Chondrocyte (in vitro differentiated cells): ENCODE data around the gene SLC6A6. TPM values are rescaled to one million over a fixed set of nuclear protein-coding genes. Genes with fewer than 3 reads are reported as not detected.

Source experiments
- DNase-seq: peaks from one replicate; pipeline ENCODE4 v3.0.0; 2021; ENCODE audit warnings: mixed read lengths, low spot score
- H3K27ac Mint-ChIP-seq: one replicate; pipeline ENCODE4 v1.8.0; 2021; ENCODE audit warnings: mild to moderate bottlenecking, moderate library complexity, mixed read lengths; ENCODE audit not compliant: unreplicated experiment
- H3K27me3 Mint-ChIP-seq: 2 replicates; pipeline ENCODE4 v1.8.0; 2021; ENCODE audit warnings: low read depth, mixed read lengths
- H3K36me3 Mint-ChIP-seq: 2 replicates; pipeline ENCODE4 v1.8.0; 2021; ENCODE audit warnings: low read depth, mixed read lengths
- H3K4me1 Mint-ChIP-seq: 2 replicates; pipeline ENCODE4 v1.8.0; 2021; ENCODE audit warnings: low read depth, mild to moderate bottlenecking, mixed read lengths
- H3K4me3 Mint-ChIP-seq: one replicate; pipeline ENCODE4 v1.8.0; 2021; ENCODE audit warnings: mild to moderate bottlenecking, moderate library complexity, mixed read lengths; ENCODE audit not compliant: unreplicated experiment
- H3K9me3 Mint-ChIP-seq: 2 replicates; pipeline ENCODE4 v1.8.0; 2021; ENCODE audit warnings: low read depth, mixed read lengths
- total RNA-seq: library from RNA; stranded (reverse); gene quantifications from 3 replicates; pipeline ENCODE4 v1.2.1, GENCODE V29; 2021
- TF ChIP-seq, protein P1 (sequence below): fragments of 200-600 bp; sonication (generic); IDR thresholded peaks from 2 replicates; pipeline ENCODE4 v1.5.0; 2021; ENCODE audit warnings: antibody characterized with exemption, mild to moderate bottlenecking, moderate library complexity

SLC6A6 gene
- total RNA-seq, 1 donor from 2014 or later = 46.0 TPM

DNA sequence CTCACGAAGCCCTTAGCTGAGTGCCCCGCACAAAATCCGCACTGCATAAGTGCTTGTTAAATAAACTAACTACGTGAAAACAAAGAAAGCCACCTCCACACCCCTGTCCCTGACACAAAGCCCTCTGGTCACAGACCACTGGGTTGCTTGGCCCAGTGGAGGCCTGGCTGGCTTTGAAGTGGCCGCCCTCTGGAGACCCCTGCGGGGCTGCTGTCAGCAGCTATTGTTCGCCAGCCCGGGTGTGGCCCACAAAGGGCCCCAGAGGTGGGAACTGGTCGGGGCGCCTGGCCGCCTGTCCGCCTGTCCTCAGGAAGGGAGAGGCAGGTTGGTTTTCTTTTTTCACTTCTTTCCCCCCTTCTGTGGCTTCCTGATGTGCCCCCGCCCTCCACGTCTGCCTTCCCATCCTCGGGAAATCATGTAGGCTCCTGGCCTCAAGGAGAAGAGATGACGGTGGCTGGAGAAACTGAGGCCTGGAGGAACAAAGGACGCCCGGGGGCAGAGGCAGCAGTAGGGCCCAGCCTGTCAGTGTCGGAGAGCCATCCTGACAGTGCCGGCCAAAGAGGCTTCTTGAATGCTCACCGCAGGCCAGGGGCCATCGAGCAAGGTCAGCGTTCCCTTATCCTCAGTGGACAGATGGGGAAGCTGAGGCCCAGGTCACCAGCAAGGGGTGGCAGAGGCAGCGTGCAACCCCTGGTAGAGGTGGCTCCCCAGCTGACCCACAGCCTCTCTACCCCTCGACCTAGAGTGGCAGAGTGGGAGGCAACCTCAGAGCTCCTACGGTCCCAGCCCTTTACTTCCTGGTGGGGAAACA lies 61.1 kb downstream of the SLC6A6 start:
- H3K9me3 Mint-ChIP-seq = no peaks in the 10 kb centered on the region
- H3K27me3 Mint-ChIP-seq = no peaks in the 10 kb centered on the region
- no peak for DNase-seq
- no peak overlapping the region for H3K4me3 Mint-ChIP-seq
- peaks cover 22% of the 10 kb centered on the region for H3K4me1 Mint-ChIP-seq
- peaks cover 9% of the 10 kb centered on the region for H3K36me3 Mint-ChIP-seq
- TF ChIP-seq, protein P1, sequence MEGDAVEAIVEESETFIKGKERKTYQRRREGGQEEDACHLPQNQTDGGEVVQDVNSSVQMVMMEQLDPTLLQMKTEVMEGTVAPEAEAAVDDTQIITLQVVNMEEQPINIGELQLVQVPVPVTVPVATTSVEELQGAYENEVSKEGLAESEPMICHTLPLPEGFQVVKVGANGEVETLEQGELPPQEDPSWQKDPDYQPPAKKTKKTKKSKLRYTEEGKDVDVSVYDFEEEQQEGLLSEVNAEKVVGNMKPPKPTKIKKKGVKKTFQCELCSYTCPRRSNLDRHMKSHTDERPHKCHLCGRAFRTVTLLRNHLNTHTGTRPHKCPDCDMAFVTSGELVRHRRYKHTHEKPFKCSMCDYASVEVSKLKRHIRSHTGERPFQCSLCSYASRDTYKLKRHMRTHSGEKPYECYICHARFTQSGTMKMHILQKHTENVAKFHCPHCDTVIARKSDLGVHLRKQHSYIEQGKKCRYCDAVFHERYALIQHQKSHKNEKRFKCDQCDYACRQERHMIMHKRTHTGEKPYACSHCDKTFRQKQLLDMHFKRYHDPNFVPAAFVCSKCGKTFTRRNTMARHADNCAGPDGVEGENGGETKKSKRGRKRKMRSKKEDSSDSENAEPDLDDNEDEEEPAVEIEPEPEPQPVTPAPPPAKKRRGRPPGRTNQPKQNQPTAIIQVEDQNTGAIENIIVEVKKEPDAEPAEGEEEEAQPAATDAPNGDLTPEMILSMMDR = no peak
- H3K27ac Mint-ChIP-seq = no peak overlapping the region

DNA sequence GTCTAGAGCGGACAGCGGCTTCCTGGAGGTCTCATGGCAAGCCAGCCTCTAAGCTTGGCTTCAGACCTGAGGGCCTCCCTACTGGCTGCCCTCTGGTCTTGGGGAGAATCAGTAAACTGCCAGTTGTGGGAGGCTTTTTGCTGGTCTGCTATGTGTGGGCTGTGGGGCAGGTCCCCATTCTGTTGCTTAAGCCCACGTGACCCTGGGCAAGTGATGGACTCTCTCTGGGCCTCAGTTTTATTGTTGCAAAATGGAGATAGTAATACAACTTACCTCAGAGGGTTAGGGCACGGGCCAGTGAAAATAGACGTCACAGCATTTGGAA lies 61.7 kb downstream of the SLC6A6 start:
- H3K27ac Mint-ChIP-seq = no peak overlapping the region
- TF ChIP-seq, protein P1 = no peak
- no peaks in the 10 kb centered on the region for H3K9me3 Mint-ChIP-seq
- no peak overlapping the region for H3K4me3 Mint-ChIP-seq
- peaks cover 9% of the 10 kb centered on the region for H3K36me3 Mint-ChIP-seq
- DNase-seq = no peak
- H3K4me1 Mint-ChIP-seq = peaks cover 19% of the 10 kb centered on the region
- H3K27me3 Mint-ChIP-seq = no peaks in the 10 kb centered on the region

GRCh38 chr3:14464521-14464920 lies 62.1 kb downstream of the SLC6A6 start:
- TF ChIP-seq, protein P1 = no peak
- Mint-ChIP-seq H3K4me3 (no peak overlapping the region), H3K9me3 (no peaks in the 10 kb centered on the region), H3K27ac (no peak overlapping the region), H3K36me3 (peaks cover 9% of the 10 kb centered on the region), H3K27me3 (no peaks in the 10 kb centered on the region), H3K4me1 (peaks cover 18% of the 10 kb centered on the region)
- DNase-seq = no peak

DNA sequence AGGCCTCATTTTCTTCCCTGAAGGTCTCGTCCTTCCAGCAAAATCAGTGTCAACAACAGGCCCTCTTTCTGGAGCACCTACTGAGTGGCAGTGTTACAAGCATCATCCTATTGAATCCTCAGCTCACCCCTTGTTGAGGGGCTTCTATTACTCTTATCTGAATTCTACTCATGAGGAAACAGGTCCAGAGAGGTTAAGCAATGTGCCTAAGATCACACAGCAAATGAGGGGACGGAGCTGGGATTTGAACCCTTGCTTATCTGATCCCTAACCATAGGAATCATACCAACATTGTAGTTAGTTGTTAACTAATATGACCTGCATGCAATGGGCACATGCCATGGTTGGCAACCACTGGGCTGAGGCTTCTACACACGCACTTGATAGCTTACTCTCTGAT lies 63.0 kb downstream of the SLC6A6 start:
- H3K4me3 Mint-ChIP-seq = no peak overlapping the region
- no peak for DNase-seq
- H3K27ac Mint-ChIP-seq = no peak overlapping the region
- H3K4me1 Mint-ChIP-seq = peaks cover 13% of the 10 kb centered on the region
- no peaks in the 10 kb centered on the region for H3K9me3 Mint-ChIP-seq
- TF ChIP-seq, protein P1 = no peak
- peaks cover 9% of the 10 kb centered on the region for H3K36me3 Mint-ChIP-seq
- no peaks in the 10 kb centered on the region for H3K27me3 Mint-ChIP-seq

- Mint-ChIP-seq H3K4me3 (no peak overlapping the region), H3K27me3 (no peaks in the 10 kb centered on the region), H3K27ac (no peak overlapping the region), H3K36me3 (peaks cover 9% of the 10 kb centered on the region), H3K4me1 (peaks cover 10% of the 10 kb centered on the region), H3K9me3 (no peaks in the 10 kb centered on the region)
- TF ChIP-seq, protein P1 = no peak
- no peak for DNase-seq
Measured at GRCh38 chr3:14466179-14466903, 63.9 kb downstream of the SLC6A6 start.
